Measurements from ENCODE around the gene PDPK1. TPM values are rescaled to one million over a fixed set of nuclear protein-coding genes. Genes with fewer than 3 reads are reported as not detected.

Gene PDPK1
- total RNA-seq, 4 donors from 2014 or later = 35.3 to 40.4 (median 39.0) TPM

- peak in 1 of 2 donors; percentile 90 for DNase-seq (ENCODE audit: low spot score in 2 of 2)
- WGBS, 2 donors = 46 to 59% methylated on average over 12 to 14 of the region's 15 CpGs
- intact Hi-C loops (cut with DNase I; ENCODE audit: low total_unique reads) = no loop called here
- no peak overlapping the region for H3K4me3 ChIP-seq (ENCODE audit: low read depth, poor library complexity, severe bottlenecking)
- no peak for TF ChIP-seq CTCF (IDR thresholded peaks at IDR 0.05)
- TF ChIP-seq POLR2A (IDR thresholded peaks at IDR 0.05) = no peak
Observed at GRCh38 chr16:2498531-2499253, 39.1 kb upstream of the PDPK1 start.

GRCh38 chr16:2499454-2499853, 38.4 kb upstream of the PDPK1 start:
- intact Hi-C loops (cut with DNase I; ENCODE audit: low total_unique reads) = no loop called here
- TF ChIP-seq CTCF (IDR thresholded peaks at IDR 0.05) (no peak), POLR2A (IDR thresholded peaks at IDR 0.05) (no peak)
- DNase-seq (ENCODE audit: low spot score in 2 of 2) = no peak
- no peak overlapping the region for H3K4me3 ChIP-seq (ENCODE audit: low read depth, poor library complexity, severe bottlenecking)
- 50 to 52% methylated on average over 1 to 6 of the region's 6 CpGs for WGBS, 2 donors

GRCh38 chr16:2499890-2500429, 37.9 kb upstream of the PDPK1 start:
- TF ChIP-seq CTCF (IDR thresholded peaks at IDR 0.05) (no peak), POLR2A (IDR thresholded peaks at IDR 0.05) (no peak)
- no peak overlapping the region for H3K4me3 ChIP-seq (ENCODE audit: low read depth, poor library complexity, severe bottlenecking)
- intact Hi-C loops (cut with DNase I; ENCODE audit: low total_unique reads) = loop anchor here (1.0 to 10.0 kb wide), 2 partner anchors 159 to 265 kb away; partner anchors contain the start of gene DNASE1L2
- DNase-seq (ENCODE audit: low spot score in 2 of 2) = no peak
- WGBS, 2 donors = 56 to 72% methylated on average over 27 to 29 of the region's 29 CpGs

- H3K4me3 ChIP-seq (ENCODE audit: low read depth, poor library complexity, severe bottlenecking) = no peak overlapping the region
- DNase-seq (ENCODE audit: low spot score in 2 of 2) = no peak
- TF ChIP-seq CTCF (IDR thresholded peaks at IDR 0.05) (no peak), POLR2A (IDR thresholded peaks at IDR 0.05) (no peak)
- intact Hi-C loops (cut with DNase I; ENCODE audit: low total_unique reads) = loop anchor here (1.0 to 10.0 kb wide), 2 partner anchors 159 to 266 kb away; partner anchors contain the start of gene DNASE1L2
- 83 to 84% methylated on average over 16 to 20 of the region's 20 CpGs for WGBS, 2 donors
Observed at GRCh38 chr16:2500430-2500917, 37.3 kb upstream of the PDPK1 start.

- intact Hi-C loops (cut with DNase I; ENCODE audit: low total_unique reads) = loop anchor here (1.0 to 10.0 kb wide), 2 partner anchors 160 to 266 kb away; partner anchors contain the start of gene DNASE1L2
- TF ChIP-seq POLR2A (IDR thresholded peaks at IDR 0.05) (no peak), CTCF (IDR thresholded peaks at IDR 0.05) (peak in 1 of 3 donors; percentile 82)
- WGBS, 2 donors = 36 to 50% methylated on average over 16 to 21 of the region's 23 CpGs
- DNase-seq (ENCODE audit: low spot score in 2 of 2) = peak in 1 of 2 donors; percentile 97
- no peak overlapping the region for H3K4me3 ChIP-seq (ENCODE audit: low read depth, poor library complexity, severe bottlenecking)
Observed at GRCh38 chr16:2500918-2501750, 36.7 kb upstream of the PDPK1 start.

Measured in lower leg skin (tissue), 4 donors.